Gastrocnemius medialis (tissue), 4 donors: ENCODE data around the gene POTEH.
"Not testable (repeated sequence)": the region's sequence is repeated elsewhere in the genome, so short reads cannot be mapped to it uniquely, and the experiment has no call there.

Experiments
- CTCF ChIP-seq, 5 experiments: fragments of 450-650 bp in 3 of 5; fragments of 200-600 bp in 2 of 5; sonication (generic) in 2 of 5; IDR thresholded peaks in 4 of 5; conservative IDR thresholded peaks in 1 of 5; 1 replicate in 4 of 5; 2 replicates in 1 of 5; pipeline ENCODE4 v1.5.1; 2016 to 2019; ENCODE audit warnings: antibody characterized with exemption in 5 of 5, mild to moderate bottlenecking in 3 of 5, moderate library complexity in 3 of 5
- POLR2A ChIP-seq, 2 donors: fragments of 450-650 bp; IDR thresholded peaks; one replicate each; pipeline ENCODE4 v1.6.1; 2017; ENCODE audit warnings: antibody characterized with exemption in 2 of 2, mild to moderate bottlenecking in 2 of 2, moderate library complexity in 2 of 2

GRCh38 chr22:15652738-15653137, 37.1 kb upstream of the POTEH start:
- not testable (repeated sequence) for TF ChIP-seq CTCF (IDR thresholded peaks at IDR 0.05 in 4 of 5, conservative IDR thresholded peaks at IDR 0.05 in 1 of 5); POLR2A (IDR thresholded peaks at IDR 0.05)
